ENCODE measurements around the gene DUSP6.
A peak's percentile ranks its signal among the peaks of the same experiment; 100 is the strongest.

Gene DUSP6

DNA sequence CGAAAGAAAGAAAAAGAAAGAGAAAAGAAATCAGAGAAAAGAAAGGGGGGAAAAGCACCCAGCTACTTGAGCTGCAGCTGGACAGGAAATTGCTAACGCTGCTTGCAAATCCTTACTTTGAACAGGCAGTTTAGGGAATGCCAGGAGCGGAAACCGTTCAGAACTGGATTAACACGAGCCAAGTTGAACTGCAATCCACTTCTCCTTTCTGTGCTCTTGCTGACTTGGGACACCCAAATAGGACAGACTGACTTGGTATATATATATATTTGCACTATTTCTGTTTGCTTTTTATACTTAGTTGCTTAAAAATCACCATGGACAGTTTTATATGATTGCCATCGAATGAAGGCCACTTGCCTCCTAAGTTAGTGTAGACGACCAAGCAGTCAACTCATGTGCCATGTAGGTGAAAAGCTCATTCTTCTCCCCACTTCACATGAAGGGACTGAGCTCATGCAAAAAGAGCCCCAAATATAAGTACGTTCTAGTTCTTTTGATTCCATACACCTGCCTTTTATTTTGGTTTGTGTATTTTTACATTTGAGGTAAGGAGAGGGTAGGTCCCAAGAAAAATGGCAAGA lies 5.5 kb downstream of the DUSP6 start:
- Histone ChIP-seq H3K9me3 (replicated peaks; ENCODE audit: insufficient read depth, low read length) (no peaks in the 10 kb centered on the region), H3K27me3 (replicated peaks; ENCODE audit: insufficient read depth, low read length) (no peaks in the 10 kb centered on the region), H3K27ac (ENCODE audit: low read length) (peak overlapping the region; percentile 92), H3K4me1 (ENCODE audit: low read length) (peaks cover 46% of the 10 kb centered on the region), H3K4me3 (ENCODE audit: low read length) (peak overlapping the region; percentile 44), H3K9me2 (replicated peaks; ENCODE audit: insufficient read depth, low read length) (no peaks in the 10 kb centered on the region), H3K4me2 (ENCODE audit: low read depth, low read length) (peak overlapping the region; percentile 84), H2AFZ (ENCODE audit: low read length) (no peak overlapping the region), H3F3A (ENCODE audit: insufficient read depth, low read length) (peaks cover 71% of the 10 kb centered on the region), H3K9ac (ENCODE audit: low read length) (peak overlapping the region; percentile 64; the same call in 1 of the 2 replicates), H3K36me3 (replicated peaks; ENCODE audit: insufficient read depth, low read length) (no peaks in the 10 kb centered on the region), H4K20me1 (ENCODE audit: insufficient read depth, low read length) (no peaks in the 10 kb centered on the region), H3K79me2 (ENCODE audit: low read length) (peaks cover 48% of the 10 kb centered on the region)
- no peak for DNase-seq
- TF ChIP-seq, protein P1, sequence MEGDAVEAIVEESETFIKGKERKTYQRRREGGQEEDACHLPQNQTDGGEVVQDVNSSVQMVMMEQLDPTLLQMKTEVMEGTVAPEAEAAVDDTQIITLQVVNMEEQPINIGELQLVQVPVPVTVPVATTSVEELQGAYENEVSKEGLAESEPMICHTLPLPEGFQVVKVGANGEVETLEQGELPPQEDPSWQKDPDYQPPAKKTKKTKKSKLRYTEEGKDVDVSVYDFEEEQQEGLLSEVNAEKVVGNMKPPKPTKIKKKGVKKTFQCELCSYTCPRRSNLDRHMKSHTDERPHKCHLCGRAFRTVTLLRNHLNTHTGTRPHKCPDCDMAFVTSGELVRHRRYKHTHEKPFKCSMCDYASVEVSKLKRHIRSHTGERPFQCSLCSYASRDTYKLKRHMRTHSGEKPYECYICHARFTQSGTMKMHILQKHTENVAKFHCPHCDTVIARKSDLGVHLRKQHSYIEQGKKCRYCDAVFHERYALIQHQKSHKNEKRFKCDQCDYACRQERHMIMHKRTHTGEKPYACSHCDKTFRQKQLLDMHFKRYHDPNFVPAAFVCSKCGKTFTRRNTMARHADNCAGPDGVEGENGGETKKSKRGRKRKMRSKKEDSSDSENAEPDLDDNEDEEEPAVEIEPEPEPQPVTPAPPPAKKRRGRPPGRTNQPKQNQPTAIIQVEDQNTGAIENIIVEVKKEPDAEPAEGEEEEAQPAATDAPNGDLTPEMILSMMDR (IDR thresholded peaks at IDR 0.05; ENCODE audit: low read length): no peak
- TF ChIP-seq EZH2phosphoT487 (IDR thresholded peaks at IDR 0.05; ENCODE audit: low read length) (no peak), EZH2 (optimal IDR thresholded peaks at IDR 0.05; ENCODE audit: low read depth, low read length) (no peak)

DNA sequence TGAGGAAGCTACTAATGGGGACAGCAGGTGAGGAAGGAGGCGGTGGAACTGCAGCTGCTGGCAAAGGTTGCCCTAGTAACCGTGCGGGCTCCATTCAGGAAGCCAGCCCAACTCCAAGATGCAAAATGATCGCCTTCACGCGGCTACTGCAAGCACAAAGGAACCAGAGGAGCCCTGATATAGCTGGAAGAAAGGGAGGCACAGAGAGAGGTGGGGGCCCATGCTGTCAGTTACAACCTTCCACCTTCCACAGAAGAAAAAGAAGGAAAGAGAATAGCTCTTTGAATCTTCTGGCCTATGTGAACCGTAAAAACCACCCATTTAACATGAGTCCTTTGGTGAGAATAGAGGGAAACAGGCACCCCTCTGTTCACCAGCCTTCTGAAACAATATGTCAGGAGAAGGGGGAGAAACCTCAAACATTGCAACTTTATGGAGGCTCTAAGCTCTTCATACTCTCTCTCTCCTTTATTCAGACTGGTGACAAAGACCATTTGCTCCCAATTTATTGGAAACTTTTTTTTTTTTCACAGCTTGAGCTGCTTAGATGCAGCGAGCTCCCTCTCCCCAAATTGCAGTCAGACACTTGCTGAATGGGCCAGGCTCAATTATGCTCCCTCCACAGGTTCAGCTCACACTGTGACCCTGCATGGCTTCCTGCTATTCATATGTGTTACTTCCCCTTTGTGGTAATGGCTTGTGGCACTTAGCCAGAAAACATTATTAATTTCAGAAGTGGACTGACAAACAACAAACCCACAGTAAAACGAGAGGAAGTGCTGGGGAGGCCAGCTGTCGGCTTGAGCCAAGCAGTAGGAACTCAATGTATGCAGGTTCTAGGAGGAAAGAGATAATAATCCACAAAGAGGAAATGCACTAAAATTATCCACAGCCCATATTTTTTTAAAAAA lies 6.2 kb downstream of the DUSP6 start:
- Histone ChIP-seq H3K4me2 (ENCODE audit: low read depth, low read length) (peak overlapping the region; percentile 84), H3K9me2 (replicated peaks; ENCODE audit: insufficient read depth, low read length) (no peaks in the 10 kb centered on the region), H3K27me3 (replicated peaks; ENCODE audit: insufficient read depth, low read length) (no peaks in the 10 kb centered on the region), H3K9me3 (replicated peaks; ENCODE audit: insufficient read depth, low read length) (no peaks in the 10 kb centered on the region), H4K20me1 (ENCODE audit: insufficient read depth, low read length) (no peaks in the 10 kb centered on the region), H3K4me3 (ENCODE audit: low read length) (peak overlapping the region; percentile 44), H3K9ac (ENCODE audit: low read length) (peak overlapping the region; percentile 64), H3F3A (ENCODE audit: insufficient read depth, low read length) (peaks cover 64% of the 10 kb centered on the region), H3K36me3 (replicated peaks; ENCODE audit: insufficient read depth, low read length) (no peaks in the 10 kb centered on the region), H3K79me2 (ENCODE audit: low read length) (peaks cover 40% of the 10 kb centered on the region), H2AFZ (ENCODE audit: low read length) (peak overlapping the region; percentile 34; the same call in 1 of the 2 replicates), H3K27ac (ENCODE audit: low read length) (peak overlapping the region; percentile 92), H3K4me1 (ENCODE audit: low read length) (peaks cover 46% of the 10 kb centered on the region)
- peak; percentile 95 for DNase-seq
- TF ChIP-seq EZH2 (optimal IDR thresholded peaks at IDR 0.05; ENCODE audit: low read depth, low read length): no peak
- TF ChIP-seq EZH2phosphoT487 (IDR thresholded peaks at IDR 0.05; ENCODE audit: low read length): no peak
- TF ChIP-seq, protein P1 (IDR thresholded peaks at IDR 0.05; ENCODE audit: low read length): no peak

DNA sequence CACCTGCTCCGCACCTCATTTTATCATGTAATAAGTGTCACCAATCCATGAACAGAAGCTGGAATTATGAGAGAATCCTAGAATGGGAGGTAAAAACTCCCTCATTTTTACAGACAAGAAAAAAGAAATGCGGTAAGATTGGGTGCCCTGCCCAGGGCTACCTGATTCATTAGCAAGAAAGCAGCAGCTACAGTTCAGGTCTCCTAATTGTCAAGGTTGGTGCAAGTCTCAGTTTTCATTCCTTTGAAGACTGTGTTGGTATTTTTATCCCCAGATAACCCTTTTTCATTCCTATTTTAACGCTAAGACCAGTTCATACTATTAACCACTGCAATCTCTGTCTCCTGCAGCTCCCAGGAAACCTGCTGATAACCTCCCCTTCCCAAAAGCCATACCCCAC lies 6.9 kb downstream of the DUSP6 start:
- Histone ChIP-seq H3K27ac (ENCODE audit: low read length) (peak overlapping the region; percentile 92), H3K9me2 (replicated peaks; ENCODE audit: insufficient read depth, low read length) (no peaks in the 10 kb centered on the region), H3K27me3 (replicated peaks; ENCODE audit: insufficient read depth, low read length) (no peaks in the 10 kb centered on the region), H3K79me2 (ENCODE audit: low read length) (peaks cover 33% of the 10 kb centered on the region), H3K4me2 (ENCODE audit: low read depth, low read length) (peak overlapping the region; percentile 84), H3K9me3 (replicated peaks; ENCODE audit: insufficient read depth, low read length) (no peaks in the 10 kb centered on the region), H3K4me3 (ENCODE audit: low read length) (peak overlapping the region; percentile 44), H3K4me1 (ENCODE audit: low read length) (peaks cover 46% of the 10 kb centered on the region), H4K20me1 (ENCODE audit: insufficient read depth, low read length) (no peaks in the 10 kb centered on the region), H3K9ac (ENCODE audit: low read length) (peak overlapping the region; percentile 64), H3K36me3 (replicated peaks; ENCODE audit: insufficient read depth, low read length) (no peaks in the 10 kb centered on the region), H2AFZ (ENCODE audit: low read length) (peak overlapping the region; percentile 34; the same call in 1 of the 2 replicates), H3F3A (ENCODE audit: insufficient read depth, low read length) (peaks cover 57% of the 10 kb centered on the region)
- TF ChIP-seq, protein P1 (IDR thresholded peaks at IDR 0.05; ENCODE audit: low read length): no peak
- DNase-seq: peak; percentile 64
